ENCODE measurements around the gene MRPS23.

MRPS23 gene

GRCh38 chr17:57879437-57880085, 29.7 kb upstream of the MRPS23 start:
- DNase-seq (ENCODE audit: low read depth): no peak

DNA sequence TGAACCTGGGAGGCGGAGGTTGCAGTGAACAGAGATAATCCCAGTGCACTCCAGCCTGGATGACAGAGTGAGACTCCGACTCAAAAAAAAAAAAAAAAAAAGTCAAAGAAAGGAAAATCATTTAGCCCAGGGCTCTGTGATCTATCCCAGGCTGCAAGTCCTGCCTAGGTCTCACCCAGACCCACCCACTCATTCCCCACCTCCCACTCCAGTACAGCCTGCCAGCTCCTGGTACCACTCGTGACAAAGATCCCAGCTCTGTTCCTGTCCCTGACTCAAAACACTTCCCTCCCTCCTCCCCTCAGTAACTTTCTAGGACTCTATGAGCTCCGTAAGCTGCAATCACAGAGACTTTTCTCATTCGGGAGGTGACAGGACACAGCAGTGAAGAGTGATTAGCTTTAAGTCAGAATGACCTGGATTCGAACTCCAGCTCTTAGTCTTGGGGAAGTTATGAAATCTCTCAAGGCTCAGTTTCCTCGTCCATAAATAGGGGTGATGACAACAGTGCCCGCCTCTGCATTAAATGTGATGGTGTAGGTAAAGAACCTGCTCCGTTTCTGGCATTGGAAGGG, 28.0 kb upstream of the MRPS23 start:
- no peak for DNase-seq (ENCODE audit: low read depth)

GRCh38 chr17:57876866-57877237, 27.0 kb upstream of the MRPS23 start:
- no peak for DNase-seq (ENCODE audit: low read depth)

DNA sequence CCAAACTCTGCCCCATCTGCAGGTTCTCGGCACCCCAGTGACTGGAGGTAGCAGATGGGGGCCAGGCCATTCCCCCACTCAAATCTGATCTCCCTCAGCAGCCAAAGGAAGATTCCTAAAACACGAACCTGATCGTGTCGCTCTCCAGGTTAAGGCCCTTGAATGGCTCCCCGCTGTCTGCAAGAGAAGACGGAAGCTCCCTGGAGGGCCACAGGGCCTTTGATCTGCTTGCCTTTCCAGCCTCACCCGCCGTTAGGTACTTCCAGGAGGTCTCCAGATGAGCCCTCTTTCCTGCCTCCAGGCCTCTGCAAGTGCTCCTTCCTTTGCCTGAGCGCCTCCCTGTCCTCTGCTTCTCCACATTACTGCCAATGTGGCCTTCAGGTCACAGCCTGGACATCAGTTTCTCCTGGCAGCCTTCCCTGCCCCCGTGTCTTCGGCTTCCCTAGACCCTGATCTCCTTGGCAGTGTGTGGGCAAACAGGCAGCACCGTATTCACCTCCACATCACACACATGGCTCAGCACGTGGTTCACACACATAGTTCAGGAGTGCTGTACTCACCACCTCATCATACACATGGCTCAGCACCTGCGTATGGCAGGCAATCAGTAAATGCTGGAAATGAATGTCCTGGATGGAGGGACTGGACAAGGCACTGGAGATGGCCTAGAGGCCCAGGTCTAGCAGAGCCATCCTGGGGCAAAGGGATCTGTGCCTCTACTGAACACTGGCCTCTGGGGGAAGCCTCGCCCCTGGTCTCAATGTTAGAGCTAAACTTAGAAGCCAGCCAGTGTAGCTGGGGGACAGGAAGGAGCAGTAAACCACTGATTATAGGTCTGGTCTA, 26.4 kb upstream of the MRPS23 start:
- DNase-seq (ENCODE audit: low read depth): no peak

DNA sequence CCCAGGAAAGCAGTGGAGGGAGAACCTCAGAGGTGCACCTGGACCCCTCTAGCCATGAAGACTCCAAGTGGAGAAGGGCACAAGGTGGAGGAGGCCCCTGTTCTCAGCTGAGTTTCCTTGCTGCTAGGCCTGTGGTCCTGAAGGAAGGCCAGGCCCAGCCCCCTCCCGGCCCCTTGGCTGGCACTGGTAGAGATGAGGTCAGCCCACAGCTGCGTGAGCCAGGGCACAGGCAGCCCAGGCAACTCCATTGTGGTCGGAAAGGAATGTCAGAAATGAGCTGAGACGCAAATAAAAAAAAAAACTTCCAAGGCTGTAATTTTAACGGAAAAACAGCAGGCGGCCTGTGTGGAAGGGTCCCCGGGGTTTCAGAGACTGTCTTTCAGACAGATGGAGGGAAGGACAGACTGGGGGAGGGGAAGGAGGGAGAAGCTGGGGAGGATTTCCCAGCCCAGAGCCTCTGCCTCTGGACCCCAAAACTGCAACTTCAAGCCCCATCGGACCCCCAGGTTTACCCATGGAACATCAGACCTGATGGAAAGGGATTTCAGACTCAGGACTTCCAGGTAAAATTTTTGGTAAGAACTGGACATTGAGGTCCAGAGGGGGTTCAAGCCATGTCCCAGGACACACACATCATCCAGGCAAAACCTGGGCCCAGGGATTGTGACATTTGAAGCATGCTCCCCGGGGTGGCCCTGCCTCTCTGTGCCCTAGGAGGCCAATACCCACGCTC, 25.6 kb upstream of the MRPS23 start:
- DNase-seq (ENCODE audit: low read depth): no peak

GRCh38 chr17:57874434-57875289, 24.8 kb upstream of the MRPS23 start:
- DNase-seq (ENCODE audit: low read depth): no peak

GRCh38 chr17:57874058-57874419, 24.2 kb upstream of the MRPS23 start:
- DNase-seq (ENCODE audit: low read depth): no peak

DNA sequence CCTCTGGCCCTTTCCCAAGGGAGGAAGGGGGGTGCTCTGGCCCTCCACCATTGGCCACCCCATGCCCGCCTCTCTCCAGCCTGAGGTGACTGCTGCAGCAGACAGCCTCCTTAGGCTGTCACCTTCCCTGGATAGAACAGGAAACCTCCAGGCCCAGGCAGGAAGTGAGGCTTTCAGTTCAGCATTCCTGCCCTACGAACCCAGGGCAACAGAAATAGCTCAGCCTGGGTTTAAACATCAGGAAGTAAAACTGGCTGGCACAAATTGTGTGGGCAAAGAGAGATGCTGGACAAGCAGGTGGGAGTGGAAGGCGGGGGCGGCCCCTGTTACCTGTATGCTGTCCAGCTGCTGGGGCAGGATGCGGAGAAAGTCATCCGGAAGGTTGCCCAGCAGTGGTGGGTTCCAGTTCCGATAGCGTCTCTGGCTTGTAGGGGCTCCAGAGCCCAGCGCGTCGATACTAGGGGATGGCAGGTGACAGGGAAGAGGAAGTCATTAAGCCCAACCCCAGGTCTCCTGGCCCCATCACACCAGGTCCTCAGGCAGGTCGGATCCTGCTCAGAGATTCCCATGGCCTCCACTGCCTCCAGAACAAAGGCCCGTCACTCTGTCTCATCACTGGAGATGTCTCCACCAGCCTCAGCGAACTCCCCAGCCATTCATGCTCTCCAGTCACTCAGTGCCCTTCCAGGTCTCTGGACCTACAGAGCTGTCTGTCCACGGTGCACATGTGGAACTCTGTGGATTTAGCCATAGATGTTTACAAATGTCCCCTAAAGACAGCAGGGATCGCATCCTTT, 23.6 kb upstream of the MRPS23 start:
- DNase-seq (ENCODE audit: low read depth): no peak

DNA sequence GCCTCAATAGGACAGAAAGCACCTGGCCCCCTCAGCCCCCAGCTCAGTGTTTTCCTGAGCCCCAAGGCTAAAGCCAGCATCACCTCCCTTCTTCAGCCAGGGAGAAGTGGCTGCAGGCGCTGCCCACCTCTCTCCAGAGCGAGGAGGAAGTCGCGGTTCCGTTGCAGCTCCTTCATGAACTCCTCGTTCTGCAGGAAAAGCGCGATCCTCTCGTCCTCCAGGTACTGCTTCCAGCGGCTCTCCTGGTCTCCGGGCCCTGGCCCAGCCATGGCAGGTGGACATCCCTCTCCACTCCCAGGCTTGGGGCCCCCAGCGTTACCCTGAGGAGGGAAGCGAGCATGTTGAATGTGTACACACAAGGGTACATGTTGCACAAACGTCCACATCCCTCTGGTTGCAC, 22.7 kb upstream of the MRPS23 start:
- no peak for DNase-seq (ENCODE audit: low read depth)

GRCh38 chr17:57871863-57872262, 22.0 kb upstream of the MRPS23 start:
- no peak for DNase-seq (ENCODE audit: low read depth)

DNA sequence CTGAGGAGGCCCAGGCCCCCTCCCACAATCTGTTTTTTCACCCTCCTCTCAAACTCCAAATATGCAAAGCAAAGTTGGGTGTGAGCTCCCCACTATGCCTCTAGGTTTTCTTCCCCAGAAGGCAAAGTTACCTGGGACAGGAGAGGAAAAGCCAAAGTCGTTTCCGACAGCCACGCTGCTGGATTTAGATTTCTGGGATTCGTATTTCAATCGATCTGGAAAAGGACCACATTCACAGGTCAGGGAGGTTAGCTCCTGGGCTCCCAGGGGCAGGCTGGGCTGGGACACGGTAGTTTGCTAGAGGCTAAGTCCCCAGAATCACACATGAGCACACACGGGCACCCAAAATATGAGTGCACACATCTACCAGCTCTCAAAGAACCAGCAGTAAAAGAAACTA, 21.3 kb upstream of the MRPS23 start:
- DNase-seq (ENCODE audit: low read depth): no peak

DNA sequence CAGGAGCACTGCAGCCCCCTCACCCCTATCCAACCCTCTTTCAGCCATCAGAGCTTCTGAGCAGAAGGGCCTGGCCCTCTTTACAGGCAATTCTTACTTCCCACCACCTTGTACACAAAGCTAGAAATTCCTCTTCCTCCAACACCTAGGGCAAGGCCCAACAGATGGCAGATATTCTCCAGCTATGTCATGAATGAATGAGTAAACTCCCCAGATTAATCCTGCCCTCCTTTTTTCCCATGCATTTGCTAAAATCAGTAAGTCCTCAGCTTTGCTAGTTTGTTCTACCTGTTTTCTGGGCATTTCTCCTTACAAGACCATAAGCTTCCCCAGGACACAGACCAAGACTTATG, 20.4 kb upstream of the MRPS23 start:
- DNase-seq (ENCODE audit: low read depth): no peak

- no peak for DNase-seq (ENCODE audit: low read depth)
Observed at GRCh38 chr17:57869617-57870282, 19.9 kb upstream of the MRPS23 start.

GRCh38 chr17:57868910-57869616, 19.2 kb upstream of the MRPS23 start:
- DNase-seq (ENCODE audit: low read depth): no peak

GRCh38 chr17:57868007-57868909, 18.4 kb upstream of the MRPS23 start:
- DNase-seq (ENCODE audit: low read depth): no peak

DNA sequence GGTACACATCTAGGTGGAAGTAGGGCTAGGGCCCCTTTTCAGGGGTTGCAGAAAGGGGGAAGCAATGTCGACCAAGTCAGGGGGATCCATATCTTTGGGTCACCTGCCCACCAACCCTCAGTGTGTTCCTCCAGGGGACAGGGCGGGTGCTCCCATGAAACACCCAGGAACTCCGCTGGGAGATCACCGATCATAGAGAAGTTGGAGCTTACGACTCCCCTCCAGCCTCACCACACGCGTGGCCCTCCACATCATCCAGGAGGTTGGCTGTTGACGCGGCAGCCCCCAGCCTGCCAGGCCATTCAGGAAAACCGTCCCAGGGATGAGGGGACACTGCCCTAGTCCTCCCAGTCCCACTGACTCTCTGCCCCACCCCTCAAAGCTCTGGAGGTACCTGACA, 17.3 kb upstream of the MRPS23 start:
- DNase-seq (ENCODE audit: low read depth): no peak

GRCh38 chr17:57866723-57867122, 16.9 kb upstream of the MRPS23 start:
- DNase-seq (ENCODE audit: low read depth): no peak

- DNase-seq (ENCODE audit: low read depth): no peak
Observed at GRCh38 chr17:57866319-57866718, 16.5 kb upstream of the MRPS23 start.

- DNase-seq (ENCODE audit: low read depth): no peak
Observed at GRCh38 chr17:57864273-57864672, 14.4 kb upstream of the MRPS23 start.
